Fibroblast of skin of right quadriceps (primary cell): ENCODE data around the gene ANKS1A.
"Not testable (repeated sequence)": the region's sequence is repeated elsewhere in the genome, so short reads cannot be mapped to it uniquely, and the experiment has no call there.

Experiments used
- DNase-seq: peaks from one replicate; pipeline ENCODE4 v3.0.0-alpha.2; 2013

ANKS1A gene

GRCh38 chr6:35001349-35001748 lies 112.3 kb downstream of the ANKS1A start:
- not testable (repeated sequence) for DNase-seq

- DNase-seq, result not testable (repeated sequence)
Observed at GRCh38 chr6:35003886-35004530, 115.0 kb downstream of the ANKS1A start.

- DNase-seq, result no peak
Observed at GRCh38 chr6:35007016-35007415, 118.0 kb downstream of the ANKS1A start.

- DNase-seq, result no peak
Observed at GRCh38 chr6:35008858-35009257, 119.8 kb downstream of the ANKS1A start.

GRCh38 chr6:35011096-35012041 lies 122.3 kb downstream of the ANKS1A start:
- peak; percentile 21 for DNase-seq

GRCh38 chr6:35013701-35014100 lies 124.6 kb downstream of the ANKS1A start:
- DNase-seq, result no peak

GRCh38 chr6:35014341-35014740 lies 125.3 kb downstream of the ANKS1A start:
- no peak for DNase-seq

- DNase-seq, result peak; percentile 88
Observed at GRCh38 chr6:35014786-35015185, 125.7 kb downstream of the ANKS1A start.

- no peak for DNase-seq
Observed at GRCh38 chr6:35015476-35015875, 126.4 kb downstream of the ANKS1A start.

- peak; percentile 10 for DNase-seq
Observed at GRCh38 chr6:35015996-35016395, 126.9 kb downstream of the ANKS1A start.

GRCh38 chr6:35016502-35017321 lies 127.7 kb downstream of the ANKS1A start:
- DNase-seq, result peak; percentile 71

GRCh38 chr6:35017411-35018181 lies 128.5 kb downstream of the ANKS1A start:
- no peak for DNase-seq

GRCh38 chr6:35018182-35018519 lies 129.1 kb downstream of the ANKS1A start:
- DNase-seq, result no peak

GRCh38 chr6:35018746-35019145 lies 129.7 kb downstream of the ANKS1A start:
- no peak for DNase-seq

- DNase-seq, result no peak
Observed at GRCh38 chr6:35019171-35019570, 130.1 kb downstream of the ANKS1A start.

- no peak for DNase-seq
Observed at GRCh38 chr6:35019831-35020230, 130.8 kb downstream of the ANKS1A start.

GRCh38 chr6:35021004-35021403 lies 131.9 kb downstream of the ANKS1A start:
- no peak for DNase-seq

- DNase-seq, result no peak
Observed at GRCh38 chr6:35023091-35024000, 134.3 kb downstream of the ANKS1A start.

- DNase-seq, result peak; percentile 32
Observed at GRCh38 chr6:35024551-35025054, 135.5 kb downstream of the ANKS1A start.

GRCh38 chr6:35025232-35026188 lies 136.5 kb downstream of the ANKS1A start:
- DNase-seq, result no peak
